ENCODE data around the gene CCDC59. TPM values are rescaled to one million over a fixed set of nuclear protein-coding genes. Genes with fewer than 3 reads are reported as not detected.

Gene CCDC59
- 40.1 TPM for total RNA-seq

DNA sequence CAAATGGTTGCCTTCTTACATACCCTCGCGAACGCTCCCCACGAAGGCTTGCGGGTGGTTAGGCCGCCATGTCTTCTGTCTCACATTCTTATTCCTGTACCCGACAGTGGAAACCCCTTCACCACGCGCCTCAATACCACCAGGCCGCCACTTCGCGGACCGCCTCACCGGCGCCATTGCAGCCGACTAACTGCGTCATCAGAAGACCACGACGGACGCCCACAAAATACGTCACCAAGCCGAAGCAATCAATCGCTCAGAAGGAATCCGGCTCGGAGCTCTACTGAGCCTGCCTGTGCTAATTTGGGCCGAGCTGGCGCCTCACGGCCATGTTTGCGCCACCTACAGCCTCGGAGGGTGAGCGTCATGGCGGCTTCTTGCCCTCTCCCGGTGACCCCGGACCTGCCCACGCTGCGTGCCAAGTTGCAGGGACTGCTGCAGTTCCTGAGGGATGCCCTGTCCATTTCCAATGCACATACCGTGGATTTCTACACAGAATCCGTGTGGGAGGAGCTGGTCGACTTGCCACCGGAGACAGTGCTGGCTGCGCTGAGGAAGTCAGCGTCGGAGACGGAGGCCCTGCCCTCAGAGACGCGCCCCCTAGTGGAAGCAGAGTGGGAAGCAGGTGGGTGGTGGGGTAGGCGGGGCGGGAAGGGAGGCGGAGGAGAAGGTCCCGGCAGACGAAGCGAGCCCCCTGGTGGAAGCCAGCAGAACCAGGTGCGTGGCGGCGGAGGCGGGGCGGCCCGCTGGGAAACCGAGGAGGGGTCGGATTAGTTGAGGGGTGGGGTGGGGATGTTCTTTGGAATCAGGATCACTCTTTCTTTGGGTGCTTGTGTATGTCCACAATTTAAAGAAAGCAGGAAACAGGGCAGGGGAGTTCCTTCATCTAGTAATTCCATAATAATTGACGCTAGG lies at the start of gene CCDC59, which contains the start of gene METTL25:
Gene CCDC59 (minus strand): TSS at position 188 of the 915 bp plus-strand sequence. CDS start 11 bp downstream, at position 177.
Gene METTL25 (plus strand): TSS at position 330 of the 915 bp plus-strand sequence. CDS start 37 bp downstream, at position 367.

Other genes starting within 250 kb of the CCDC59 start
- 24.1 TPM for gene METTL25, start 142 bp upstream of the CCDC59 start, total RNA-seq

Data from parietal lobe (tissue), 1 donor.